GM12878 (cell line): ENCODE results near the gene PRKN. TPM values are rescaled to one million over a fixed set of nuclear protein-coding genes. Genes with fewer than 3 reads are reported as not detected.

Source experiments
- ATAC-seq: fragments of 200-7000 bp; cut with Tn5 transposase; 3 replicates; pipeline ENCODE4 v1.9.1; 2020; ENCODE audit warnings: mild to moderate bottlenecking, moderate library complexity
- BruUV-seq: library from RNA; stranded (reverse); fragments of 400-500 nt; replicated peaks from 2 replicates; lab custom pipeline; 2021; lab: Mats Ljungman, UMichigan
- CTCF ChIA-PET: fragments of 300-600 bp; sonication (Branson Sonifier 250); formaldehyde crosslinking; extraction: SDS; loops from one replicate; lab custom pipeline; 2021; ENCODE audit warnings: inconsistent platforms; lab: Yijun Ruan, JAX
- POLR2A ChIA-PET: fragments of 350-600 bp; formaldehyde crosslinking; extraction: SDS; loops from one replicate; lab custom pipeline; 2021; ENCODE audit warnings: inconsistent platforms; lab: Charles Lee
- RAD21 ChIA-PET: fragments of 300-600 bp; sonication (Branson Sonifier 250); formaldehyde crosslinking; loops from one replicate; lab custom pipeline; 2023; ENCODE audit warnings: antibody characterized with exemption; ENCODE audit not compliant: unreplicated experiment; lab: Charles Lee
- SMC1A ChIA-PET: fragments of 300-600 bp; sonication (Branson Sonifier 250); formaldehyde crosslinking; loops from one replicate; lab custom pipeline; 2023; ENCODE audit not compliant: unreplicated experiment, uncharacterized antibody; lab: Charles Lee
- DNase-seq: peaks from one replicate; pipeline ENCODE4 v3.0.0-alpha.2; 2011; ENCODE audit warnings: low read depth, low spot score
- FAIRE-seq: peaks from 3 replicates; lab custom pipeline; 2011; peaks lifted over from hg19 to GRCh38; lab: Jason Lieb, UNC
- H2AFZ ChIP-seq: 2 replicates; pipeline ENCODE4 v1.6.0; 2011; ENCODE audit warnings: low read depth, low read length, control low read depth; ENCODE audit not compliant: control insufficient read depth
- H3K27ac ChIP-seq: 2 replicates; pipeline ENCODE4 v1.5.1; 2011; ENCODE audit warnings: control low read depth; ENCODE audit not compliant: control insufficient read depth, insufficient read depth
- H3K27me3 ChIP-seq, 2 experiments: replicated peaks in 1 of 2; 2 replicates each; pipeline versions ENCODE4 v1.6.0 to v1.6.1; 2011; ENCODE audit warnings: low read length in 1 of 2; ENCODE audit not compliant: control insufficient read depth in 2 of 2, insufficient read depth in 2 of 2
- H3K36me3 ChIP-seq, 2 experiments: 2 replicates each; pipeline ENCODE4 v1.5.1; 2011; ENCODE audit warnings: low read length in 1 of 2; ENCODE audit not compliant: control insufficient read depth in 2 of 2, insufficient read depth in 2 of 2
- H3K4me1 ChIP-seq: 2 replicates; pipeline ENCODE4 v1.6.1; 2011; ENCODE audit warnings: mild to moderate bottlenecking, low read length, moderate library complexity, mixed read lengths; ENCODE audit not compliant: control insufficient read depth, insufficient read depth
- H3K4me2 ChIP-seq: 2 replicates; pipeline ENCODE4 v1.6.0; 2011; ENCODE audit warnings: control low read depth; ENCODE audit not compliant: control insufficient read depth, insufficient read depth
- H3K4me3 ChIP-seq: fragments of 200-600 bp; sonication (generic); 2 replicates; pipeline ENCODE4 v1.5.1; 2016
- H3K79me2 ChIP-seq: 2 replicates; pipeline ENCODE4 v1.6.0; 2011; ENCODE audit warnings: low read length; ENCODE audit not compliant: control insufficient read depth, insufficient read depth
- H3K9ac ChIP-seq: 2 replicates; pipeline ENCODE4 v1.8.0; 2011; ENCODE audit warnings: low read length, control low read depth, mixed read lengths; ENCODE audit not compliant: control insufficient read depth, insufficient read depth
- H3K9me3 ChIP-seq: replicated peaks from 3 replicates; pipeline ENCODE4 v1.5.1; 2011; ENCODE audit warnings: mild to moderate bottlenecking, low read length; ENCODE audit not compliant: control insufficient read depth, insufficient read depth
- H4K20me1 ChIP-seq: 2 replicates; pipeline ENCODE4 v1.6.0; 2011; ENCODE audit not compliant: control insufficient read depth, insufficient read depth
- BRCA1 ChIP-seq: IDR thresholded peaks from 2 replicates; pipeline ENCODE4 v1.6.1; 2011; ENCODE audit warnings: low read depth, low read length, improper control_type of control experiment
- E4F1 ChIP-seq: fragments of 450-650 bp; IDR thresholded peaks from 2 replicates; pipeline ENCODE4 v1.6.1; 2018; ENCODE audit warnings: borderline replicate concordance, mild to moderate bottlenecking; ENCODE audit not compliant: partially characterized antibody
- EP300 ChIP-seq, 2 experiments: fragments of 150-350 bp in 1 of 2; IDR thresholded peaks; 2 replicates each; pipeline ENCODE4 v1.6.1; 2011 to 2012; ENCODE audit warnings: low read depth in 2 of 2, low read length in 2 of 2, borderline replicate concordance in 1 of 2, improper control_type of control experiment in 1 of 2, inconsistent platforms in 1 of 2; ENCODE audit not compliant: control insufficient read depth in 1 of 2
- MEF2A ChIP-seq: IDR thresholded peaks from 2 replicates; pipeline ENCODE4 v1.6.1; 2011; ENCODE audit warnings: low read depth, mild to moderate bottlenecking, low read length, moderate library complexity; ENCODE audit not compliant: insufficient read depth
- NBN ChIP-seq: fragments of 450-650 bp; IDR thresholded peaks from 2 replicates; pipeline ENCODE4 v1.6.1; 2016
- NR2F1 ChIP-seq: fragments of 450-650 bp; conservative IDR thresholded peaks from 2 replicates; pipeline ENCODE4 v1.6.1; 2017; ENCODE audit warnings: mild to moderate bottlenecking
- NRF1 ChIP-seq: conservative IDR thresholded peaks from 2 replicates; pipeline ENCODE4 v1.6.1; 2011; ENCODE audit warnings: mild to moderate bottlenecking, low read depth, low read length, improper control_type of control experiment
- PML ChIP-seq: IDR thresholded peaks from 2 replicates; pipeline ENCODE4 v1.6.1; 2012; ENCODE audit warnings: low read length, inconsistent platforms
- RELA ChIP-seq: fragments of 450-650 bp; IDR thresholded peaks from 2 replicates; pipeline ENCODE4 v1.8.0; 2014; ENCODE audit warnings: borderline replicate concordance; ENCODE audit not compliant: partially characterized antibody
- REST ChIP-seq: IDR thresholded peaks from 2 replicates; pipeline ENCODE4 v1.6.1; 2012; ENCODE audit warnings: mild to moderate bottlenecking, low read depth, low read length
- SIX5 ChIP-seq: IDR thresholded peaks from 2 replicates; pipeline ENCODE4 v1.6.1; 2011; ENCODE audit warnings: mild to moderate bottlenecking, low read depth, low read length, moderate library complexity; ENCODE audit not compliant: severe bottlenecking
- ZNF217 ChIP-seq: fragments of 450-650 bp; IDR thresholded peaks from 2 replicates; pipeline ENCODE4 v1.6.1; 2017; ENCODE audit warnings: antibody characterized with exemption, mild to moderate bottlenecking
- WGBS: methylation state at CpG from one replicate; pipeline ENCODE4 v1.1.6; 2016; ENCODE audit warnings: low lambda C conversion rate; ENCODE audit not compliant: insufficient replicate concordance, insufficient coverage; ENCODE audit errors: missing lambda C conversion rate; 5-methylcytosine and 5-hydroxymethylcytosine counted together
- in situ Hi-C: fragments of 300-500 bp; cut with MboI; formaldehyde crosslinking; loops from 9 replicates; pipeline ENCODE4 v1.14.3; 2018; ENCODE audit warnings: mixed read lengths
- intact Hi-C: fragments of 100-400 bp; cut with micrococcal nuclease; formaldehyde crosslinking; loops from one replicate; pipeline ENCODE4 v1.14.2; 2022; ENCODE audit not compliant: unreplicated experiment
- polyA plus RNA-seq, 11 experiments: library from polyadenylated mRNA; depleted of rRNA in 4 of 11; unstranded in 6 of 11; stranded (reverse) in 5 of 11; fragments of >200 nt; fragmentation: Nextera tagmentation in 4 of 11; fragmentation: Illumina TruSeq in 1 of 11; extraction: Ambion mirVana in 4 of 11; extraction: Trizol in 1 of 11; gene quantifications; 1 replicate in 1 of 11; 2 replicates in 10 of 11; pipeline versions ENCODE4 v1.2.1 to v1.2.3, GENCODE V29; 2011 to 2016; ENCODE audit warnings: inconsistent platforms in 2 of 11, missing spikeins in 2 of 11, low read depth in 1 of 11
- total RNA-seq, 4 experiments: library from RNA; depleted of rRNA in 3 of 4; stranded (reverse); fragments of >200 nt in 3 of 4; fragmentation: Illumina TruSeq in 1 of 4; extraction: Trizol in 1 of 4; gene quantifications; 2 replicates each; pipeline versions ENCODE4 v1.2.1 to v1.2.3, GENCODE V29; 2013 to 2021
- TF ChIP-seq, protein P1 (sequence below): fragments of 450-650 bp; IDR thresholded peaks from 2 replicates; pipeline ENCODE4 v1.6.1; 2017; ENCODE audit warnings: borderline replicate concordance

Gene PRKN
- total and polyA plus RNA-seq, 10 of the 15 experiments (the other 5 are each of a cell fraction or from before 2014, with no cell fraction given): 0.06 to 0.09 TPM; not detected in 8

DNA sequence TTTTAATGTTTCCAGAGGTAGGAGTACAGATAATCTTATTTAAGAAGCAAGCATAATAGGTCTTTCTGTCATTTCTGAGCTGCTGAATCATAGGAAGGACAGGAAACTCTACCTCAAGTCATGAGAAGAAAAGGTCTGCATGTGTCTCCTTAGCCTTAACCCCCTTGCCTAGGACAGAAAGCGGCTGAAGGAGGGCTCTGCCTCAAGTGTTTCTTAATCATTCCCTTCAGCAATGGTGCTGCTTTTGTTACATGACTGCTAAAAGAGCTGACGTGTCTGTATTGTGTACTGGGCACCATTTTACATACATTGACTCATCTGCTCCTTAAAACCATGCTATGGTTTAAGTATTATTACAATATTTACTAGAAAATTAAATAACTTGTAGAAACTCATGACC lies 889.7 kb downstream of the PRKN start:
- no peak for DNase-seq
- H2AFZ ChIP-seq: no peak overlapping the region
- ATAC-seq: no peak
- H3K4me2 ChIP-seq: no peak overlapping the region
- WGBS: 4% methylated on average over 2 of the region's 2 CpGs
- in situ Hi-C loops (no loop called here), intact Hi-C loops (no loop called here)
- H3K36me3 ChIP-seq: no peaks in the 10 kb centered on the region
- no peak for FAIRE-seq
- no peaks in the 10 kb centered on the region for H3K79me2 ChIP-seq
- H4K20me1 ChIP-seq: no peaks in the 10 kb centered on the region
- ChIA-PET SMC1A (no interaction called here), POLR2A (no interaction called here), RAD21 (interaction anchor here (0.7 kb wide), 1 partner anchor 226 kb away, joined by 3 read pairs; no protein-coding TSS in a partner anchor), CTCF (no interaction called here)
- H3K4me1 ChIP-seq: no peaks in the 10 kb centered on the region
- no peaks in the 10 kb centered on the region for H3K9me3 ChIP-seq
- H3K27ac ChIP-seq: no peak overlapping the region
- BruUV-seq: no TSS peak
- no peak overlapping the region for H3K9ac ChIP-seq
- no peak overlapping the region for H3K4me3 ChIP-seq
- H3K27me3 ChIP-seq: no peaks in the 10 kb centered on the region
- TF ChIP-seq, protein P1, sequence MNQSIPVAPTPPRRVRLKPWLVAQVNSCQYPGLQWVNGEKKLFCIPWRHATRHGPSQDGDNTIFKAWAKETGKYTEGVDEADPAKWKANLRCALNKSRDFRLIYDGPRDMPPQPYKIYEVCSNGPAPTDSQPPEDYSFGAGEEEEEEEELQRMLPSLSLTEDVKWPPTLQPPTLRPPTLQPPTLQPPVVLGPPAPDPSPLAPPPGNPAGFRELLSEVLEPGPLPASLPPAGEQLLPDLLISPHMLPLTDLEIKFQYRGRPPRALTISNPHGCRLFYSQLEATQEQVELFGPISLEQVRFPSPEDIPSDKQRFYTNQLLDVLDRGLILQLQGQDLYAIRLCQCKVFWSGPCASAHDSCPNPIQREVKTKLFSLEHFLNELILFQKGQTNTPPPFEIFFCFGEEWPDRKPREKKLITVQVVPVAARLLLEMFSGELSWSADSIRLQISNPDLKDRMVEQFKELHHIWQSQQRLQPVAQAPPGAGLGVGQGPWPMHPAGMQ: no peak
- TF ChIP-seq PML (no peak), MEF2A (no peak), REST (no peak), BRCA1 (no peak), E4F1 (no peak), NRF1 (no peak), SIX5 (no peak), RELA (no peak), NBN (no peak), ZNF217 (no peak), EP300 (IDR thresholded peaks at IDR 0.05; ENCODE audit: borderline replicate concordance in 1 of 2, control insufficient read depth in 1 of 2, low read depth in 2 of 2, low read length in 2 of 2) (no peak), NR2F1 (no peak)
